HG03469 (cell line): Measurements from ENCODE around the gene SLF2.
"Not testable (repeated sequence)": the region's sequence is repeated elsewhere in the genome, so short reads cannot be mapped to it uniquely, and the experiment has no call there.

Source experiments
- ATAC-seq: cut with Tn5 transposase; IDR thresholded peaks from one replicate; pipeline ENCODE4 v1.9.1; 2021; ENCODE audit warnings: mild to moderate bottlenecking, moderate library complexity, moderate number of reproducible peaks; ENCODE audit not compliant: unreplicated experiment

The SLF2 gene

DNA sequence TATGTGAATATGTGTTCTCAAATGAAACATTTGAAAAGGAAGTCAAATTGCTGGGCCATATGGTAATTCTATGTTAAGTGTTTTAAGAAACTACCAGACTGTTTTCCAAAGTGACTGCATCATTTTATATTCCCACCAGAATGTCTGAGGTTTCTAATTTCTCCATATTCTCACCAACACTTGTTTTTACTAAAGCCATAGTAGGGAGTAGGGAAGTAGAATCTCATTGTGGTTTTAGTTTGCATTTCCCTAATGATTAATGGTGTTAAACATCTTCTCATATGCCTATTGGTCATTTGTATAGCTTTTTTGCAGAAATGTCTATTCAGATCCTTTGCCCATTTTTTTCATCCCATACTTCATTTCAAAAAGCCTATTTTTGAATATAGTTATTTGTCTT lies 47.5 kb downstream of the SLF2 start:
- no peak for ATAC-seq

DNA sequence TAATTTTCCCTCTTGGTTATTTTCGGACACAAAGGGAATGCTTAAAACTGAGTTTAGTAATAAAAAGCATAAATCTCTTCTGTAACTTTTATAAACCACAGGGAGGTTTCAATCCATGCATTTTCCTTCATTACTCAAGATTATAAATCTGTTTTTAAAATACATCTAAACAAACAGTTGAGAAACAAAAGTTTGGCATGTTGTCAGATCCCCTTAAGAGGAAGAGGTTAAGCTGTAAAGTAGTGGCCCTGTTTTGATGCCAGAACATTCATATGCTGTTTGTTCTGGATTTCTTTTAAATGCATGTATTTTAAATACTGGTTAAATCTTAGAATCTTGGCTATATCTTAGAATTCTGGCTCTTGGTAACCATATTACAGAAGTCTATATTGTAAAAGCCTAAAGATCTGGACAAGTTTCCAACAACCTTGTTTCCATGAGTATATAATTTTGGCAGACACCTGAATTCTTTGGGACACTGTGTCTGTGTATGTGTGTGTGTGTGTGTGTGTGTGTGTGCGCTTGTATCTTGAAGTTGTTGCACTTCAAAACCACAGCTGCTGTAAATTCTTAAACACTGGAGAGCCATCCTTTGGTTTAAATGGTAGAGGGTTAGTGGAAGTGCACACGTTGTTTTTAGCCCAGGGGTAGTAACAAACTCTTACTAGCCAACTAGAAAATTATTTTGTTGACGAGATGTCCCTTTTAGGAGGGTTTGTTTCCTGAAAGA lies 49.8 kb downstream of the SLF2 start:
- ATAC-seq = no peak

DNA sequence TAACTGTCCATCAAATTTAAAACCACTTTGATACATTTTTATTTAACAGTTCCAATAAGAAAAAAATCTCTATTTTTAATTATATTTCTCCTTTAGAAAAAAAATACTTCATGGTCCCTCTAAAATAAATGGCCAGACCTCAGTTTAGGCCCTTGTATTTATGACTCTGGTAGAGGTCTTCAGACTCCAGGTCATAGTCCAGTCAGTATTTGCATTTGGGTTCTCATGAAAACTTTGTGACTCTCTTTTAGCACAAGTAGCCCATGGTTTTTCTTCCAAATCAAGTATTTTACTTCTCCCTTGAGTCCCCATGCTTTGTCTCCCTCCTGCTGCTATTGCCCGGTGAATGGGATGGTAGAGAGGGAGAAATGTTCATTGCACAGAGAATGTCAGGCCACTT lies 51.1 kb downstream of the SLF2 start:
- ATAC-seq = no peak

DNA sequence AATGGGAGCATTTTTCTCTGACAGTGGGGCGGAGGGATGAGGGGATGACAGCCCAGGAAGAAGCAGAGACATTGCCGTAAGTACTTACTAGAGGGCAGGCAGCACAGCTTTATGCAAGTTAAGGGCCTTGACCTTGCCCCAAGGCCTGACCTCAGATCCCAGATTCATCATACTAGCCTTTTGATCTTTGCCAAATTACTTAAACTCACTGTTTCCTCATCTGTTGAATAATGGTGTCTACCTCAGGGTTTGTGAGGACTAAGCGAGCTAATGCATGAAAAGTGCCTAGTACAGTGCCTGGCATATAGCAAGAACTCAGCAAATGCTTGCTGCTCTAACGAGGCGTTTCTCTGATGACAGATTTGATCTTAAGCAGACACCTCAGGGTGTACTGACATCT lies 53.1 kb downstream of the SLF2 start:
- no peak for ATAC-seq

DNA sequence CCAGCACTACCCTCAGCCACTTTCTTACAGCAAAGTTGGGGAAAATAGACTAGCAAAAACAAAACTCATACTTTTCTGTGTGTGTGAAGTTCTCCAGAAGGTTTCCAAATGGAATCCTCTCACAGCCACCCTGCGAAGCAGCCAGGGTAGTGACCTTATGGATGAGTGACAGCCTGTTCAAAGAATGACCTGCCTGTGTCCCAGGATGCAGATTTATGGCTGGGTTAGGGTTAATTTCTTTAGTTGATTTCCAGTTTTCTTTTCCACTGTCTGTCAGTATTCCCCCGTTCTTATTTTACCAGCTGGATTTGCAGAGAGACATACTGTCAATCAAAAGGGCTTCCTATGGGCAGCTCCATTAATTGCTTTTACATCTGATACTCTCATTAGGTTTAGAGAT lies 54.1 kb downstream of the SLF2 start:
- ATAC-seq = no peak

DNA sequence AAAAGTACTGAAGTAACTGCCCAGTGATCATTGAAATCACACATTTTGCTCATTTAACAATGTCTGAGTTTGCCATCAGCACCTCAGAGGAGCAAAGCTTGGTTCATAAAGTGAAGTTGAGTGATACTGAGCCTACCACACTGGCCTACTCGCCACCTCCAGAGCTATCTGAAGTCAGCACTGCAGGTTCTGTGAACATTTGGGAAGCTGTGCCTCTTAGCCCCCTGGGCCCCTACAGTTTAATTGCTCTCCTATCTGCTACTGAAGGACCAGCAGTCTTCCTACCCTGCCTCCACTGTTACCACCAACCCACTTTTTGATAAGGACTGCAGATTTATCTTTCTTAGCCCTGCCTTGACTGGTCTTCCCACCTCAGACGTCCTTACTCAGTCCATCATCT lies 54.6 kb downstream of the SLF2 start:
- no peak for ATAC-seq

DNA sequence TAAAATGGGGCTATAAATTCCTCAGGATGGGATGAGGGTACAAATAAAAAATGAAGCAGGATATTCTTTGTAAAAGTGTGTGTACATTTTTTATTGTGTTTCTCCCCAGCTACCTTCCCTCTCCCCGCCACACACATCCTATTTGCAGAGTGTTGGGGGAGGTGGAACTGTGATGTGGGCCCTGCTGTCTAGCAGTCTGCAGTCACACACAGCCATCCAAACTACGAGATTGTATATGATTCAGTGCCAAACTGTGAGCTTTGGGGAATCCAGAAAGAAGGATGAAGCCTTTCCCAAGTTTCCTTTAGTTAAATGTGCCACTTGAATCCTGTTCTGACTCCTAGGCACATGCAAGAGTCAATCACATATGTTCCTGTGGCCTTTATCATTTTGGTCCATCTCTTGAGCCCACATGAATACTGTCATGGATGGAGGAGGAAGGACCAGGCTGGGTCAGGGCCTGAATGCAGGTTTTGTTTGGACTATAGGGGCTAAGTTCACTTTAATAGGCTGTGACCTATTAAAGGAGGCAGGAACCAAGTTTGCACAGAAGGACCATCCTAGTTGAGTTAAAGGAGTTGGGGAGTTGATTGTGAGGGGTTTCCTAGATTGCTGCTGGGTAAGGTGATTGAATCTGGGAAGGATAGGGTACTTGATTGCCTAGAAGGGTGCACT lies 55.4 kb downstream of the SLF2 start:
- ATAC-seq = no peak

DNA sequence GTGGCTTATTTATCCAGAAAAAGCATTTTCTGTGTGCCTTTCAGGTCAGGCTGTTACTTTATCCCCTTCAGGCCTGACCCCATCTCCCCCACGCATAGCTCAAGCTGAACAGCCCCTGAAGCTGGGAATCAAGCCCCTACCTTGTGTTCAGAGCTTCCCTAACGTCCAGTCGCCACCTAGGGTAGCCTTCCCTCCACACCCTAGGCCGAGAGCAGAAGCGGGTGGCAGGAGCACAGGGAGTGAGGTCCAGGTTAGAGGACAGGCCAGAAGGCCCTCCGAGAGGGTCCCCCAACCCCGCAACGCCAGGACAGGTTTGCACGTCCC lies 56.1 kb downstream of the SLF2 start:
- ATAC-seq = no peak

DNA sequence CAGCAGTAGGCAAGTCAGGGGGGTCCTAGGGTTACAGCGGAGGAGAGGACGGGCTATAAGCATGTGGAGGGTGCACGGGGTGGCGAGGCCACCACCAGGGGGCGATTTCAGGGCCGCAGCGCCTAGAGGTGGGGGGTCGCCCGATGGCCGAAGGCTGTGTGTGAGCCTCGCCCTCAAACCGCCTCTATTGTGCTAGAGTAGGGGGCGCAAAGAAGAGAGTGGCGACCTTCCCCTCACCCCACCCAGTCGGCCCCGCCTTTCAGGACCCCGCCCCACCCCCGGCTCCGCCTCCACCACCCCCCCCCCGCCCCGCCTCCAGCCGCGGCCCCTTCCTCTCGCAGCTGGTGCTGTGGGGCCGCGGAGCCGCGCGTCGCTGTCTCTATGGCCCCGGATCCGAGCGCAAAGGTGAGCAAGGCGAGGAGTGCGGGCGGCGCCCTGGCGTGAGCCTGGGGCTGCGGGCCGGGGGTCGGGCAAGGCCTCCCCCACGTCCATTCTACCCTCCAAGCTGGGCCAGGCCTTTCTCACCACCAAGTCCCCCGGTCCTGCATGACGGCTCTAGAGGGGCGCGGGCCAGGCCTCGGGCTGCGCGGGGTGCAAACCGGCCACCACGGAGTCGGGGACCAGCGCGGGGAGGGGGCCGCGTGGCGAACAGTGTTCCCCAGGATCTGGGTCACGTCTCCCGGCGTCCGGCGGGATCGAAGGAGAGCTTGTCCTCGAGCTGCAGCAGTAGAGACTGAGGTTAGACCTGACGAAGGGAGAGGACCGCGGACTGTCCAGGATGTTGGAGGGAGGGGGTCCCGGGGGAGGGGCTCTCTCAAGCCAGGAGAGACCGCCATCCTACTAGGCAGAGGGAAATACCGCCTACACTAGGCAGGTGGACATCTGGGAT lies 56.7 kb downstream of the SLF2 start, which contains the start of gene SEMA4G:
SEMA4G (plus strand) TSS at position 318 of the 889 bp plus-strand sequence. CDS start 3,409 bp downstream, outside the sequence.
- no peak for ATAC-seq

DNA sequence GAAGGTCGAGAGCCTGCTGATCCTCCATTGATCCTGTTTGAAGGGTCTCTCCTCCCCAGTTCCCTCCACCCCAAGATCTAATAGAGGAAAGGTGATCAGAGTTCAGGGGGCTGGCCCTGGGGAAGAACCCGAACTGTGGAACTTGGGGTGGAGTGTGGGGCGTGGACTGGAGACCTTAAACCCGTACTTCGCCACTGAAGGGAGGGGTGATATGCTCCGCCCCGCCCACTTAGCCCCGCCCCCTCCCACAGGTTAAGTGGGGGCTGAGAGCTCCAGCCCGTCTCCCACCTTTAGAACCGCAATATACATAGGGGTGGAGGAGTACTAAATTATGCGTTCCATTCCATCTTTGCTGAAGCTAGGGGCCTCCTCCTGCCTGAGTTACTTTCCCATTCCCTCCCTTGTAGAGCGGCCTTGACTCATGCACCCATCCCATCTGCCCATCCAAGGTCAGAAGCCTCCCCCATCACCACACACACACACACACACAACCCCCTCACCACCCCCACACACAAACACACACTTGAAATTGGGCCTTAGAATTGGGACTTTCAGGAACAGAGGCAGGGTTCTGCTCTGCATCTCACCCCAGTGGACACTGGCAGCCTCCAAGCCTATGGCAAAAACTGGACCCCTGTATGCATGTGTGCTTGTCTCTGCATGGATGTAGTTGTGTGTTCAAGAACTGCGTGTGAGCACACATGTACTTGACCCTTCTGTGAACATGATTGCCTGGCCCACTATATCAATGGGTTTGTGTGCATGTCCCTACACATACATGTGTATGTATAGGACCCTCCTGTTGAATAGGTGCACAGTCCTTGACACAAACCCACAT lies 57.5 kb downstream of the SLF2 start:
- ATAC-seq = no peak

DNA sequence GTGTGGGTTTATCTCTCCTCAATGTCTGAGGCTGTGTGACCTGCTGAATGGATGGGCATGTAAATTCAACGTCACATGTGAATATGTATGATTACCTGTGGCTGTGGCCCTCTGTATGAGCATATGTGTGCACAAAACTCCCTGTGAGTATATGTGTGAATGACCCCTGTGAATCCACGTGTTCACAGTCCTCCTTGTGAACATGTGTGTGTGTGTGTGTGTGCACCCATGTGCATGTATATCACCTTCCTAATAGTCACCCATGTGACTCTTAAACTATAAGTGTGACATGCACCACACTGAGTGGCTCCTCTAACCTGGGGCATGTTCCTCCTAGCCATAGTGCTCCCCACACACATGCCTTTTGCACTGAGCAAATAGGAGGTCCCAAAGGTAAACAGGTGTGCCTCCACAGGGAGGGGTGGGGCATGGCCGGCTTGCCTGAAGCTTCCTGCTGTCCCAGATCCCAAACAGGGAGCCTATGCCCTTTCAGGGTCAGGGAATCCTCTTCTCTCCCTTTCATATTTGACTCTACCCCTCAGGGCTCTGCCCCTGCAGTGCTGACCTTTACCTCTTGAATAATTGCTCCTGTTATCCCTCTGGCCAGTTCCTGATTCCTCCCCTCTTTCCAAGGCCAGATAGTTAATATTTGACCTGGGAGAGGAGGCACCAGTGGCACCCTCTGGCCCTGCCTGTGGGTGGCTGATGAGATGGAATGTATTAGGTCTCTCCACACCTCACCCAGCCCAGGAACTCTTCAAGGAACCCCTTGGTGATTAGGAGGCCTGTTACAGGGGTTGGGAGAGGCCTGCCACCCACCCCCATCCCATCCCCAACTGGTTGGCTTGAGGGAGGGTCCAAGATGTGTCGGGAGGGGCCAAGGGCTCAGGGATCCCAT lies 58.4 kb downstream of the SLF2 start:
- no peak for ATAC-seq

DNA sequence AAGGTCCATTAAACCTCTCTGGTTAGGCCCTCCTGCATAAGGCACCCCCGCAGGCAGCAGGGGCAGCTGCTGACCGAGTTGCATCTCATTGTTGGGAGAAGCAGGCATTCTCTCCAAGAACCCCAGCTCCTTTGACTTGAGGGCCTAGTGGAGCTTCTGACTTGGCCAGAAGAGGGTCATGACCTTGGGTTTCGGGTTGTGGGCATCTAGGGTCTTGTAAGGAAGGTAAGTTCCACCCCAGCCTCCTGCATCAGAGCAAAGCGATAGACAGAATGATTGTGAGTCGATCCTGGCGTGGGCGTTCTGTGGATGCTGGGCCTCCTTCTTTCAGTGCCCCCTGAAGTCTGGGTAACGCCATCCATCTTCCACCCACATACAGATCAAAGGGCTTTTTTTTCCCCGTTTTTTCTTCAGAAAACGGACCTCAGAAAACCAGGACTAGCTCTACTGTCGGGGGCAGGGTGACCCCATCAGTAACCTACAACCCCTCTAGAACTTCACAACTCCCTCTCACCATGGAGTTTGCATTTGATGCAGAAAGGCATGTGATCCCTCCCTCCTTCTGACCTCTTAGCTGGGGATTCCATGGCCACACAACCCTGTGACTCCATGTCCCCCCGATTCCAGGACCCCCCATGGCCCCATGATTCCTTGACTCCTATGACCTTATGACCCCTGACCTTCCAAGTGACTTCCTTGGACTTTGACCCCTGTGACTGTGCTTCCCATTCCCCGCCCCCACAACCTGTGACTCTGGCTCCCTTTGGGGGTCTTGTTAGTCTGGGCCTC lies 59.5 kb downstream of the SLF2 start:
- ATAC-seq = no peak

DNA sequence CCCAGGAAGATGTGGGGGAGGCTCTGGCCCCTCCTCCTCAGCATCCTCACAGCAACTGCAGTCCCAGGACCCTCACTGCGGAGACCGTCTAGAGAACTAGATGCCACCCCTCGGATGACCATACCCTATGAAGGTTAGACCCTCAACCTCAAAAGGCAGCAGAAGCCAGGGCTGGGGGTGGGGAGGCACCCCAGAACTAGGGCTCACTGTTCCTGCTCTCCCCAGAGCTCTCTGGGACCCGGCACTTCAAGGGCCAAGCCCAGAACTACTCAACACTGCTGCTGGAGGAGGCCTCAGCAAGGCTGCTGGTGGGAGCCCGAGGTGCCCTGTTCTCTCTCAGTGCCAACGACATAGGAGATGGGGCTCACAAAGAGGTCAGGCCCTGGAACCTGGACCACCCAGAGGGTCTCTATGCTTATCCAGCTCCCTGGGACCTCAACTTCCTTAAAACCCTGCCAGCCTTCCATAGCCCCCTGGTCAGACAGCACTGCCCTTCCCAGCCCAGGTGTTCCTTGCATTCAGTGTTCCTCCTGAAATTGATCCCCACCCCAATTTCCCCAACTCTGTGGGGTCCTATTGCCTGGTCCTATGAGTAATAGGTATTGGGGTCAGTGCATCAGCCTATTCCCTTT lies 60.3 kb downstream of the SLF2 start:
- ATAC-seq = no peak

DNA sequence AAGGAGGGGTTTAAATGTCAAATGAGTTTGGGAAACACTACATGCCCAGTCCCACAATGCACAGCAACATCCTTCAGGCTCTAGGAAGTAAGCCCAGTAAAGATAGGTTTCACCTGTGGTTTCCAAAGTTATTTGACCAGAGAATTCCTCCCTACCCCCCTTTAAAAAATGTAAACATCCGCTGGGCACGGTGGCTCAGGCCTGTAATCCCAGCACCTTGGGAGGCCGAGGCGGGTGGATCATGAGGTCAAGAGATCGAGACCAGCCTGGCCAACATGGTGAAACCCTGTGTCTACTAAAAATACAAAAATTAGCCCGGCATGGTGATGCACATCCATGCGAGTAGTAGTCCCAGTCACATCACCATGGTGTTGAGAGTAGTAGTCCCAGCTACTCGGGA lies 62.6 kb downstream of the SLF2 start:
- ATAC-seq = not testable (repeated sequence)

DNA sequence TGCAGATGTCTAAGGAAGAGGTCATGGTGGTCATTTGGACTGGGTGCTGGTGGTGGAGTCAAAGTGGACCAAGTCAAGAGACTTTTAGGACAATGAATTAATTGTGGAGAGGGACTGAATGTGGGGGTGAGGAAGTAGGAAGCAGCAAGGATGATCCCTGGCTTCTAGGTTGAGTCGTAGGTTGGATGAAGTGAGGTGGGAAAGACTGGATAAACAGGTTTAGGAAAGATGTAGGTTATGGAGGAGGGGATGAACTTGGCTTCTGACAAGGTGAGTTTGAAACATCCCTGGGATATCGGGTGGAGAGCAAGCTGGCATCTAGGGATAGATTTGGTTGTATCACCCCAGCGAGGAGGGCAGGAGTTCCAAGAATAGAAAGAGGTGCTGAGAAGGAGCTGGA lies 64.1 kb downstream of the SLF2 start:
- ATAC-seq = no peak

DNA sequence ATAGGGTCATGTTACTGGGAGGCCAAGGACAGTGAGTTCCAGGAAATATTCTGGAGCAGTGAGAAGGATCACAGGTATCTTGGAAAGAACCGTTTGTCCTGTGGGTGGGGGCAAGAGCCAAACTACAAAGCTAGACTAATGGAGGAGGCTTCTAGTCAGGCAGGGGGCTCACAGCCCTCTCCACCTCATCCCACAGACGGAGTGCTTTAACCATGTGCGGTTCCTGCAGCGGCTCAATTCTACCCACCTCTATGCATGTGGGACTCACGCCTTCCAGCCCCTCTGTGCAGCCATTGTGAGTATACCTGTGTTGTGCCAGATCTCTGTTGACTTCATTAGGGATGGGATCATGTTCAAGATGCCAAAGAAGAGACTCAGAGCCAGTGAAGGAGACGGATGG lies 64.7 kb downstream of the SLF2 start:
- ATAC-seq = no peak

DNA sequence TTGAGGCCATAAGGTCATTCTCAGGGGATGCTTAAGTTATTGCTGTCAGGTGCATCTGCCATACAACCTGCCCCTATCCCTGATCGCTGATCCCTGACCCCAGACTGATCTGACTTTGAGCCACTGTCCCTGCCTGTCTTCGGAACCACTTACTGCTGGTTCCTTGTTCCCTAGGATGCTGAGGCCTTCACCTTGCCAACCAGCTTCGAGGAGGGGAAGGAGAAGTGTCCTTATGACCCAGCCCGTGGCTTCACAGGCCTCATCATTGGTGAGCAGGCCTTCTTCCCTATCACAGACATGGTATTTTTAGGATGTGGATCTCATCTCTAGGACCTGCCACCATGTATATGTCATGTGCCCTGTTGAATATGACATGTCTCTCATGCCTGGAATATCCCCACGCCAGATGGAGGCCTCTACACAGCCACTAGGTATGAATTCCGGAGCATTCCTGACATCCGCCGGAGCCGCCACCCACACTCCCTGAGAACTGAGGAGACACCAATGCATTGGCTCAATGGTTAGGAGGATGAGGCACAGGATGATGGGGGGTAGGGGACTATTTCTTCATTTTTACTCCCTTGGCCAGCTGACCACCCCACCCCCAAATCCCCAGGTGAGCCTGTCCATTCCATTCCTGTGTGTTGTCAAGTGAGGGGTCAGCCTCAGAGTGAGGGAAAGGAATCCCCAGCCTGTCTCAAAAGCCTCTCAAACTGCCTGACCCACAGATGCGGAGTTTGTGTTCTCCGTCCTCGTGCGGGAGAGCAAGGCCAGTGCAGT lies 65.5 kb downstream of the SLF2 start:
- no peak for ATAC-seq

DNA sequence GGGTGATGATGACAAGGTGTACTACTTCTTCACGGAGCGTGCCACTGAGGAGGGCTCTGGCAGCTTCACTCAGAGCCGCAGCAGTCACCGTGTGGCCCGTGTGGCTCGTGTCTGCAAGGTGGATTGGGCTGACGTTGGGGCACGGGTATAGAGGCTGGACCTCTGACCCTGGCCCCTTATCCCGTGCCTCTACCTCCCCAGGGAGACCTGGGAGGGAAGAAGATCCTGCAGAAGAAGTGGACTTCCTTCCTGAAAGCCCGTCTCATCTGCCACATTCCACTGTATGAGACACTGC lies 66.1 kb downstream of the SLF2 start:
- no peak for ATAC-seq
